Upper lobe of left lung (tissue), 6 donors: Measurements from ENCODE around the gene MTMR8. TPM values are rescaled to one million over a fixed set of nuclear protein-coding genes. Genes with fewer than 3 reads are reported as not detected.
"Not testable (repeated sequence)": the region's sequence is repeated elsewhere in the genome, so short reads cannot be mapped to it uniquely, and the experiment has no call there.

Source experiments
- ATAC-seq, 2 donors: fragments of 200-7000 bp; cut with Tn5 transposase; one replicate each; pipeline ENCODE4 v1.9.1; 2022; ENCODE audit warnings: mild to moderate bottlenecking in 2 of 2, moderate library complexity in 2 of 2; ENCODE audit not compliant: low FRiP score in 2 of 2
- DNase-seq, 2 donors: peaks; one replicate each; pipeline ENCODE4 v3.0.0-alpha.2; 2019 to 2020
- H3K27ac ChIP-seq, 4 donors: fragments of 200-600 bp; sonication (generic); one replicate each; pipeline ENCODE4 v1.5.1; 2016 to 2019
- H3K27me3 ChIP-seq, 4 donors: fragments of 200-600 bp; sonication (generic); one replicate each; pipeline ENCODE4 v1.5.1; 2017 to 2019
- H3K36me3 ChIP-seq, 4 donors: fragments of 200-600 bp; sonication (generic); one replicate each; pipeline ENCODE4 v1.5.1; 2016 to 2019
- H3K4me1 ChIP-seq, 4 donors: fragments of 200-600 bp; sonication (generic); one replicate each; pipeline ENCODE4 v1.5.1; 2018 to 2019
- H3K4me3 ChIP-seq, 4 donors: fragments of 200-600 bp; sonication (generic); one replicate each; pipeline ENCODE4 v1.5.1; 2017 to 2019; ENCODE audit warnings: mild to moderate bottlenecking in 2 of 4, moderate library complexity in 1 of 4
- H3K9me3 ChIP-seq, 4 donors: fragments of 200-600 bp; sonication (generic); one replicate each; pipeline ENCODE4 v1.5.1; 2018 to 2019
- CTCF ChIP-seq, 6 experiments: fragments of 450-650 bp in 4 of 6; fragments of 200-600 bp in 2 of 6; sonication (generic) in 2 of 6; IDR thresholded peaks; one replicate each; pipeline ENCODE4 v1.5.1; 2016 to 2019; ENCODE audit warnings: antibody characterized with exemption in 6 of 6
- EP300 ChIP-seq, 4 donors: sonication (generic); formaldehyde crosslinking; IDR thresholded peaks; one replicate each; pipeline ENCODE4 v1.5.1; 2017; ENCODE audit warnings: antibody characterized with exemption in 4 of 4, control low read depth in 2 of 4
- POLR2A ChIP-seq, 4 donors: fragments of 450-650 bp; IDR thresholded peaks; one replicate each; pipeline ENCODE4 v1.5.1; 2016 to 2017; ENCODE audit warnings: antibody characterized with exemption in 4 of 4, mild to moderate bottlenecking in 2 of 4
- POLR2AphosphoS5 ChIP-seq, 2 donors: sonication (generic); formaldehyde crosslinking; IDR thresholded peaks; one replicate each; pipeline ENCODE4 v1.5.1; 2017; ENCODE audit warnings: antibody characterized with exemption in 2 of 2
- WGBS, 2 donors: methylation state at CpG; one replicate each; pipeline ENCODE4 v1.1.5; 2017 to 2018; 5-methylcytosine and 5-hydroxymethylcytosine counted together
- total RNA-seq, 6 donors: library from RNA; depleted of rRNA in 4 of 6; stranded (reverse); fragments of >200 nt in 4 of 6; gene quantifications; one replicate each; pipeline versions ENCODE4 v1.1.0 to v1.2.1, GENCODE V29; 2016 to 2021
- donor health status: DM: no; HTN: no; CAD: no; lungs with moderate emphysema.
- donor health status: DM: no; HTN: yes; CAD: no; lungs with severe emphysema.

The MTMR8 gene
- total RNA-seq, 6 donors from 2014 or later = 2.3 to 4.2 (median 2.3) TPM; not detected in 1

- Histone ChIP-seq H3K4me3 (peak overlapping the region; percentile 46 to 71 (median 58)), H3K27me3 (no peaks in the 10 kb centered on the region), H3K4me1 (peaks cover 0 to 2% (median 0%) of the 10 kb centered on the region in 4 donors), H3K36me3 (no peaks in the 10 kb centered on the region), H3K27ac (peak overlapping the region in 1 of 4 donors; percentile 32), H3K9me3 (no peaks in the 10 kb centered on the region)
- no peak for TF ChIP-seq EP300 (IDR thresholded peaks at IDR 0.05)
- no peak for TF ChIP-seq POLR2A (IDR thresholded peaks at IDR 0.05)
- no peak for TF ChIP-seq CTCF (IDR thresholded peaks at IDR 0.05)
- no peak for TF ChIP-seq POLR2AphosphoS5 (IDR thresholded peaks at IDR 0.05)
- DNase-seq (no peak), ATAC-seq (peak; percentile 10 to 16)
- 33 to 35% methylated on average over 12 of the region's 12 CpGs for WGBS, 2 donors
Observed at GRCh38 chrX:64394059-64394873, 986 bp downstream of the MTMR8 start.

- no peak overlapping the region for H3K4me3 ChIP-seq
- no peak overlapping the region for H3K27ac ChIP-seq
- TF ChIP-seq EP300 (IDR thresholded peaks at IDR 0.05) (no peak), POLR2AphosphoS5 (IDR thresholded peaks at IDR 0.05) (no peak), CTCF (IDR thresholded peaks at IDR 0.05) (no peak), POLR2A (IDR thresholded peaks at IDR 0.05) (no peak)
- H3K27me3 ChIP-seq = no peaks in the 10 kb centered on the region
- H3K9me3 ChIP-seq = peaks cover 0 to 12% (median 1%) of the 10 kb centered on the region in 4 donors
- ATAC-seq (no peak), DNase-seq (no peak)
- H3K36me3 ChIP-seq = no peaks in the 10 kb centered on the region
- no peaks in the 10 kb centered on the region for H3K4me1 ChIP-seq
Observed at GRCh38 chrX:64389489-64389888, 5.8 kb downstream of the MTMR8 start.

GRCh38 chrX:64380789-64381188 is 14.5 kb downstream of the MTMR8 start:
- not testable (repeated sequence) for H3K27me3 ChIP-seq, DNase-seq, H3K4me1 ChIP-seq, H3K36me3 ChIP-seq, H3K27ac ChIP-seq, ATAC-seq, H3K4me3 ChIP-seq
- H3K9me3 ChIP-seq = peaks cover 0 to 49% (median 3%) of the 10 kb centered on the region in 4 donors
- WGBS, 2 donors = 91 to 100% methylated on average over 4 of the region's 4 CpGs

- peaks cover 0 to 50% (median 3%) of the 10 kb centered on the region in 4 donors for H3K9me3 ChIP-seq
- H3K4me3 ChIP-seq = no peak overlapping the region
- DNase-seq = no peak
- WGBS, 2 donors = 61% methylated on average over 1 of the region's 1 CpG; no CpG with 5 or more reads in 1 of the 2 donors
- H3K36me3 ChIP-seq = no peaks in the 10 kb centered on the region
- H3K4me1 ChIP-seq = no peaks in the 10 kb centered on the region
- H3K27ac ChIP-seq = no peak overlapping the region
- no peak for ATAC-seq
- no peak for TF ChIP-seq CTCF (IDR thresholded peaks at IDR 0.05)
- no peak for TF ChIP-seq POLR2A (IDR thresholded peaks at IDR 0.05)
- TF ChIP-seq POLR2AphosphoS5 (IDR thresholded peaks at IDR 0.05) = no peak
- TF ChIP-seq EP300 (IDR thresholded peaks at IDR 0.05) = no peak
- H3K27me3 ChIP-seq = no peaks in the 10 kb centered on the region
Observed at GRCh38 chrX:64379924-64380323, 15.3 kb downstream of the MTMR8 start.

- 71 to 97% methylated on average over 3 of the region's 3 CpGs for WGBS, 2 donors
- Histone ChIP-seq H3K9me3 (peaks cover 0 to 38% (median 0%) of the 10 kb centered on the region in 4 donors), H3K27me3 (no peaks in the 10 kb centered on the region), H3K4me3 (no peak overlapping the region), H3K27ac (no peak overlapping the region), H3K36me3 (no peaks in the 10 kb centered on the region), H3K4me1 (no peaks in the 10 kb centered on the region)
- DNase-seq (no peak), ATAC-seq (no peak)
- TF ChIP-seq EP300 (IDR thresholded peaks at IDR 0.05) (no peak), POLR2AphosphoS5 (IDR thresholded peaks at IDR 0.05) (no peak), POLR2A (IDR thresholded peaks at IDR 0.05) (no peak), CTCF (IDR thresholded peaks at IDR 0.05) (no peak)
Observed at GRCh38 chrX:64377753-64378152, 17.5 kb downstream of the MTMR8 start.
